ENCODE results near the gene KRT8.

KRT8 gene

DNA sequence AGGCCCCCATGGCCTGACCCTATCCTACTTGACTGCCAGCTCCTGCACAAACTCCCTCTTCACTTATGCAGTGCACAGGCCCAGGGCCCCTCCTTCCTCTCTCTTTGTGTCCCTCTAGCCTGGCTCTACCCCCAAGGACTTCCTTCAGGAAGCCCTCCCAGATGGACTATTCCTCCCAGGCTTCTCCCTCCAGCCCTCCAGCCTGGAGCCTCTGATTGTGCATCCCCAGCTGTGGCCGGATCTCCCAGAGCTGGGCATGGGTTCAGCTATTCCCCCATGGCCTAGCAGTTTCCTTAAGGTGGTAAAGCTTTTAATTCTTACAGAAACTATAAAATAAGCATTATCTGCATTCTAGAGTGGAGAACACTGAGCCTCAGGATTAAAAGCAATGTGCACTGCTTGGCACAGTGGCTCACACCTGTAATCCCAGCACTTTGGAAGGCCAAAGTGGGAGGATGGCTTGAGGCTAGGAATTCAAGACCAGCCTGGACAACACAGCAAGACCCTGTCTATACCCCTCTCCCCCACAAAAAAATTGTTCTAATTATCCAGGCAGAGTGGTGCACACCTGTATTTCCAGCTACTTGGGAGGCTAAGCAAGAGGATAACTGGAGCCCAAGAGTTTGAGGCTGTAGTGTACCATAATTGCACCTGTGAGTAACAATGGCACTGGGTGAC is 16.8 kb upstream of the KRT8 start:
- no peak for FAIRE-seq

GRCh38 chr12:52920937-52921336 is 16.1 kb upstream of the KRT8 start:
- no peak for DNase-seq (ENCODE audit: insufficient read length, low spot score)
- FAIRE-seq = no peak
- TF ChIP-seq CTCF (IDR thresholded peaks at IDR 0.05; ENCODE audit: insufficient read depth, missing control alignments) = no peak

More for the DNA sequence above, 16.8 kb upstream of the KRT8 start:
- TF ChIP-seq CTCF (IDR thresholded peaks at IDR 0.05; ENCODE audit: insufficient read depth, missing control alignments) = no peak
- DNase-seq (ENCODE audit: insufficient read length, low spot score) = no peak

- TF ChIP-seq CTCF (IDR thresholded peaks at IDR 0.05; ENCODE audit: insufficient read depth, missing control alignments) = no peak
- DNase-seq (ENCODE audit: insufficient read length, low spot score) (no peak), FAIRE-seq (no peak)
Measured at GRCh38 chr12:52918784-52919183, 13.9 kb upstream of the KRT8 start.

DNA sequence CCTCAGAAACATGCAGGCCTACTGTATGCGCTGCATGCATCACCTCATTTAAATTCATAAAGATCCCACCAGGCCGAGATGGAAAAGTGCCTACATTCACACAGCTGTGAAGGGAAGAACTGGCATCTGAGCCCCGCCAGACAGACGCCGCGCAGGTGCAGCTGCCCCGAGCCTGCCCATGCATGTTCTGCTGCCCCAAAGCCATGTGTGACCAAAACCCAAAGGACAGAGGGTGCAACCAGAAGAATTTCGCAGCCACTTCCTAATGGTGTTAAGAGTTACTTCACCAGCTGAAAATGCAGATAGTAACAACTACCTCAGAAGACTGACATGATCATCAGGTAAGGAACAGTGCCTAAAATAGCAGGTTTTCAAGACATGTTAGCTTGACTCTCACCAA is 13.5 kb upstream of the KRT8 start:
- DNase-seq (ENCODE audit: insufficient read length, low spot score) (no peak), FAIRE-seq (no peak)
- TF ChIP-seq CTCF (IDR thresholded peaks at IDR 0.05; ENCODE audit: insufficient read depth, missing control alignments) = no peak

DNA sequence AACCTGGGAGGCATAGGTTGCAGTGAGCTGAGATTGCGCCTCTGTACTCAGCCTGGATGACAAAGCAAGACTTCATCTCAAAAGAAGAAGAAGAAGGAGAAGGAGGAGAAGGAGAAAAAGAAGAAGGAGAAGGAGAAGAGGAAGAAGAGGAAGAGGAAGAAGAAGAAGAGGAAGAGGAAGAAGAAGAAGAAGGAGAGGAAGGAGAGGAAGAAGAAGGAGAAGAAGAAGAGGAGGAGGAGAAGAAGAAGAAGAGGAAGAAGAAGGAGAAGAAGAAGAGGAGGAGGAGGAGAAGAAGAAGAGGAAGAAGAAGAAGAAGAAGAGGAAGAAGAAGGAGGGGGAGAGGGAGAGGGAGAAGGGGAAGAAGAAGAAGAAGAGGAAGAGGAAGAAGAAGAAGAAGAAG is 12.9 kb upstream of the KRT8 start:
- no peak for DNase-seq (ENCODE audit: insufficient read length, low spot score)
- FAIRE-seq = no peak
- TF ChIP-seq CTCF (IDR thresholded peaks at IDR 0.05; ENCODE audit: insufficient read depth, missing control alignments) = no peak

GRCh38 chr12:52916216-52916615 is 11.3 kb upstream of the KRT8 start:
- no peak for TF ChIP-seq CTCF (IDR thresholded peaks at IDR 0.05; ENCODE audit: insufficient read depth, missing control alignments)
- FAIRE-seq (no peak), DNase-seq (ENCODE audit: insufficient read length, low spot score) (no peak)

DNA sequence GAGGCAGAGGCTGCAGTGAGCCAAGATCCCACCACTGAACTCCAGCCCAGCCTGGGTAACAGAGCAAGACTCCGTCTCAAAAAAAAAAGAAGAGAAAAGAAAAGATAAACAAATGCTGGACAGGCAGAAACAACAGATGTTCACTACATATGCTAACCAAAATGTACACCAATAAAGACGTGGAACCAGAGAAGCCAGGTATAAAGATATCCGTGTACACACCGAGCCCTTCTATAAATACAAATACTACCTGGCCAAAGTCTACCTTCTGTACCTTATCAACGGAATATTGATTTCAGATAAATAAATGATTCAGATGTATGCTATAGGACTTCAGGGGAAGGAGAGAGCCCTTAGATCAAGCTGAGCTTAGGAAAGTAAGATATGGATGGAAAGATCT is 10.8 kb upstream of the KRT8 start:
- no peak for FAIRE-seq
- no peak for DNase-seq (ENCODE audit: insufficient read length, low spot score)
- no peak for TF ChIP-seq CTCF (IDR thresholded peaks at IDR 0.05; ENCODE audit: insufficient read depth, missing control alignments)

Measured in D721Med (cell line).